ENCODE results near the gene UFSP2.

Gene UFSP2

DNA sequence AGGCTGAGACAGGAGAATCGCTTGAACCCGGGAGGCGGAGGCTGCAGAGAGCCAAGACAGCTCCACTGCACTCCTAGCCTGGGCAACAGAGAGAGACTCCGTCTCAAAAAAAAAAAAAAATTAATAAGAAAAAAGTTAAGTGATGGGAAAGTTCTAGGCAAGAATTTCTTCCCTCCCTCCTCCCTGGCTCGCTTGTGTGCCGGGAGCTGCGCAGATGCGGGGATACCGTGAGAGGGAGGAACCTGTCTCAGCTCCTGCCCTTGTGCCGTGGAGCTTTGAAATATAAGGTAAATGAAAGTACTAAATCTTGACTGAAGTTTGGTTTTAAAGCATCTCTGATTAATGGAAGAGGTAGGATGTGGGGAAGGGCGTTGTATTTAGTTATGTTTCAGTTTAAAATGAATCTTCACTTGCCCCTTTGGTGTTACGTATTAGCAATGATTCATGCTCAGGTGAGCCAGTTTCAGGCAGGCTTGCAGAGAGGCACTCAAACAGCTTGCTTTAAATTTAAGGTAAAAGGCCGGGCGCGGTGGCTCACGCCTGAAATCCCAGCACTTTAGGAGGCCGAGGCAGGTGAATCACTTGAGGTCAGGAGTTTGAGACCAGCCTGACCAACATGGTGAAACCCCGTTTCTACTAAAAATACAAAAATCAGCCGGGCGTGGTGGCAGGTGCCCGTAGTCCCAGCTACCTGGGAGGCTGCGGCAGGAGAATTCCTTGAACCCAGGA, 1.4 kb upstream of the UFSP2 start:
- no peak for DNase-seq (ENCODE audit: low read depth in 3 of 3)

DNA sequence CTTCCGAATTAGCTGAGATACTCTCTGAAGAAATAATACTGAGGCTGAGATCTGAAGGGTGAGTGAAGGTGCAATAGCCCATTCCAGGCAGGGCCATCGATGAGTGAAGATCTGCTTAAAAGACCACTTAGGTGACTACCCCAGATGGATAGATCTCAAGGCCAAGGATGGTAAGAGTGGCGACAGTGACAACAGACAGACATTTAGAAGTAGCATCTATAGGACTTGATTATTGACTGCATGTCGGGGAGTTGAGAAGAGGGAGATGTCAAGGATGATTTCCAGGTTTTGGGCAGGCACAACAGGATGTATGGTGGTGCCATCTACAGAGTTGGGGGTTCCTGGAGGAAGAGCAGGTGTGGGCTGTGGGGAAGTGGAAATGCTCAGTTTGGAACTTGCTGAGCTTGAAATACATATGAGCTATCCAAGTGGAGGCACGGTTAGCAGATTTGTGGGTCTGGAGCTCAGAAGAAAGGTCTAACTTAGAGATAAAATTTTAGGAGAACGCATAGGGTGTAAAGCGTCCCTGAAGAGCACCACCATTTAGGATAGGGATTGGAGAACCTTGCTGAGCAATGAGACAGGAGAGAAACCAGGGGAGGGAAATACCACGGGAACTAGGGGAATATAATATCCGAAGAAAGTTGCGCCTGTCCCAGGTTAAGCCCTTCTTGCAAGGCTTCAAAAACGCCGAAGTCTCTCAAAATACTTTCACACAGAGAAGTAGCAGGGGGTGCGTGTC, 688 bp downstream of the UFSP2 start:
- DNase-seq (ENCODE audit: low read depth in 3 of 3) = no peak

DNA sequence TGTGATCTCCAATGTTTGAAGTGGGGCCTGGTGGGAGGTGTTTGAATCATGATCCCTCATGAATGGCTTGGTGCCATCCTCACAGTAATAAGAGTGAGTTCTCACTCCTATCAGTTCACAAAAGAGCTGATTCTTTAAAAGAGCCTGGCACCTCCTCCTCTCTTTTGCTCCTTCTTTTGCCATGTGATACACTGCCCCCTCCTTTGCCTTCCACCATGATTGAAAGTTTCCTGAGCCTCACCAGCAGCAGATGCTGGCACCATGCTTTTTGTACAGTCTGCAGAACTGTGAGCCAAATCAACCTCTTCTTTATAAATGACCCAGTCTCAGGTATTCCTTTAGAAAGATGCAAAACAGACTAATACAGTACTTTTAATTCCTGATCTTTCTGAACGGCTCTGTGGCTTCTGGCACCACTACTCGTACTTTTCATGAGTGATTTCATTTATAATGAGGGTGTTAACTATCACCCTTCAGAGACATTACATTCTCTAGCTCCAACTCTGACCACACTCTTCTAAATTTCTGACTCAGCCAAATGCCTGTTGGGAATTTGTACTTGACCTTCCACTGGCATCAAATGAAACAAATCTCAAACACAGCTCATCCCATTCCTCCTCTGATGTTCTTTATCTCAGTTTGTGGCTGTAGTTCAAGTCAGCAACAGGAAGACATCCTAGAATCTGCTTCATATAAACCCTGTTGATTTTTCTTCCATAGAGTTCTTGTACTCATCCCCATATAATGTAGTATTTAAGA, 4.2 kb downstream of the UFSP2 start:
- DNase-seq (ENCODE audit: low read depth in 3 of 3) = no peak

DNA sequence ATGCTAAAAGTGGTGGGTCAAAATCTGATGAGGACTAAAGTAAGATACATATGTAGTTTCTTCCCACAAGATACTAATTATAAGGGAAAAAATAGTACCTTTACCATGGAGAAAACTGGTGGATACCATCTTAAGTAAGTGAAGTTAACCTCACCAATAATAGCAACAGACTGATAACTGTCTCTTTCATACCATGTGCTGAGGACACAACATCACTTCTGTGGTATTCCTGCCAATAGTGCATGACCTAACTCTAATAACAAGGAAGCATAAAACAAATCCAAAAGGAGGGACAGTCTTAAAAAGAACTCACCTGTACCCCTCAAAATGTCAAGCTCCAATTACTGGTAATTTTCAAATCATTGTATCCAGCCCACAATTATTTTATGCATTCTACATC, 8.8 kb downstream of the UFSP2 start:
- DNase-seq (ENCODE audit: low read depth in 3 of 3) = no peak

DNA sequence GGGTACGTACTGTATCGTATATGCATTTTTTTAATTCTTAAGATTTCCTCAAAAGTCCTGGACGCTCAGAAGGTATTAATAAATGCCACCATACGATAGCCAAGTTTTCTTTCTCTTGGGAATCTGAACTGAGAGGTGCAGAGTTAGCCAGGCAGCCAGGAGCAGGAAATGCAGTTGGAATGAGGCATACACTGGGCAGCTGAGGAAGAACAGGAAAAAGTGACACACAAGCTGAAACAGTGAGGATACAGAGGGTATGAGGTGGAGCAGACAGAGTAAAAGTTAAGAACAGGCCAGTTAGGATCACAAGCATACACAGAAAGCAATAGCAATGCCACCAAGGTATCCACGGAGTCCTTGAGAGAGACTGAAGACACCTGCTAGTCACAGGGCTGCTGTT, 13.4 kb downstream of the UFSP2 start:
- no peak for DNase-seq (ENCODE audit: low read depth in 3 of 3)

DNA sequence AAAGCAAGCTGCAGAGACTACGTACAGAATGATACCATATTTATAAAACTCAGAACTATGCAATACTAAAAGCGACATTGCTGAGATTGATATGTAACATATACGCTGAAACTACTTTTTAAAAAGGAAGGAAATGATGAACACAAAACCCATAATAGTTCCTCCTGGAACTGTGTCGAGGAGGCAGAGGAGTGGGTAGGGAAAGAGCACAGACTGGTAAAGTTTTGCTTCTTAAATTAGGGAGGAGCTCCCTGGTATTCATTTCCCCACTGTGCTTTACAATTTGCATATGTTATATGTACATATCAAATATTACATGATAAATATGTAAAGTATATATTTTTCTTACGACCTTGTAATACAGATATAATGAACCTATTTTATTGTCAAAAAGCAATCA, 13.9 kb downstream of the UFSP2 start:
- DNase-seq (ENCODE audit: low read depth in 3 of 3) = no peak

DNA sequence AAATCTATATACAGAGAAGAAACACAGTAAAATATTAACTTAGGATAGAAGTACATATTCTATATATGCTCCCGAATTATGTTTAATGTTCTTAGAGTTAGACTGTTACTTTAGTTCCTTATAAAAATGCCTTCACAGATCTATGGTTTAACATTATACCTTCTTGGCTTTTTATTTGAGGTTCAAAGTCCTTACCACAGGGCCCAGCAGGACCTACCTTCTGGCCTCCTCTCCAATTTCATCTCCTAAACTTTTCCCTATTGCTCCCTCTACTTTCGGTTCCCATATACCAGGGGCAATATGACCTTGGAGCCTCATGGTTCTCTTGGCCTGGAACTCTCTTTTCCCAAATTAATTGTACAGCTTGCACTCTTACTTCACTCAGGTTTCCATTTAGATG, 17.3 kb downstream of the UFSP2 start:
- DNase-seq (ENCODE audit: low read depth in 3 of 3) = no peak

DNA sequence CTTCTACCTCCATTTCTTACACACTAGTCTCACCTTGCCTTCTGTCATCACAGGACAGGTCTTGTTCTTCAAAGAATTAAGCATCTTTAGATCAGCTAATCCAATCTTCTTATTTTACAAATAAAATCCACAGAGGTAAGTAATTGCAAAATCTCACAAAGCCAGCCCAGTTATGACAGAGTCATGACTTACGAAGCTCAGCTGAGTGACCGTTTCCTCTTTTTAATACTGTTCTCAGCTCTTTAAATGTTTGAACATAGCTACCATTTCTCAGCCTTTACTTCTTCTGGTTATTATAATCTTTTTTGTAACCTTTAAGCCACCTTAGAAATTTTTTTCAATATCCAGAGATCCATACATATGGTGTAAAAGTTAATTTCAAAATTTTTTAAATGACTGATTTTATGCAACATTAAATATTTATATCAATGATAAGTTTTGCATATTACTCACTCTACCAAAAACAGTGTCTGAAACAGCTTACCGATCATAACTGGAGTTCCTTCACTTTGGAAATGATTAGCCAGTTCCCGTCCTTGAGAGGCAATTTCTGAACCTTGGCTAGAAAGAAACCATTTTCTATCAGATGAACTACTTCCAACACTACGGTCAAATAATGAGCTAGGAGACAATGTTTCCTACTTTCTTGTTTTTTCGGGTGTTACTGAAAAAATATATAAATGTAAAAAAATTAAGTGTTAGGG, 20.3 kb downstream of the UFSP2 start:
- no peak for DNase-seq (ENCODE audit: low read depth in 3 of 3)

DNA sequence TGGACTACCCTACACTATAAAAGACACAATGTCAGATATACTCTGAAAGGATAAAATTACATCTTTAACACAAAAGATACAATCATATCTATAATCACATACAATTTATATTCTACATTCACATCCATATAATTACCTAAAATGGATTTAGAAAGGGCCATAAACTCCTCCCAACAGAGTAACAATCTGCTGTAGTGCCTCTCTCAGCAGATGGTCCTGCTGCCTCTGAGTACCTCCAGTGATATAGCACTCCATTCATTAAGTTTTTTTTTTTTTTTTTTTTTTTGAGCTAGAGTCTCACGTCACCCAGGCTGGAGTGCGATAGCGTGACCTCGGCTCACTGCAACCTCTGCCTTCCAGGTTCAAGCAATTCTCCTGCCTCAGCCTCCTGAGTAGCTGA, 21.7 kb downstream of the UFSP2 start:
- no peak for DNase-seq (ENCODE audit: low read depth in 3 of 3)

DNA sequence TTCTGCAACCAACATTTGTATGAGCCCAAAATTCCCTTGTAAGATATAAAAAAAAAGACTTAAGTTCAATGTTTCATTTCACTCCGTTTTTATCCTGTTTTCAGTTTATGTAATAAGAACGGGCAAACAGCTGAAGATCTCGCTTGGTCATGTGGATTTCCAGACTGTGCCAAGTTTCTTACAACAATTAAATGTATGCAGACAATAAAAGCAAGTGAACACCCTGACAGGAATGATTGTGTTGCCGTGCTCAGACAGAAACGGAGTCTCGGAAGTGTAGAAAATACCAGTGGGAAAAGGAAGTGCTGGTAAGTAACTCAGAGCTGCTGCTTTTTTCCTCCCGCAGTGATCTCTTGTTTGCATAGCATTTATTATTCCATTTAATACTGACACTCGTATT, 26.3 kb downstream of the UFSP2 start:
- DNase-seq (ENCODE audit: low read depth in 3 of 3) = no peak

DNA sequence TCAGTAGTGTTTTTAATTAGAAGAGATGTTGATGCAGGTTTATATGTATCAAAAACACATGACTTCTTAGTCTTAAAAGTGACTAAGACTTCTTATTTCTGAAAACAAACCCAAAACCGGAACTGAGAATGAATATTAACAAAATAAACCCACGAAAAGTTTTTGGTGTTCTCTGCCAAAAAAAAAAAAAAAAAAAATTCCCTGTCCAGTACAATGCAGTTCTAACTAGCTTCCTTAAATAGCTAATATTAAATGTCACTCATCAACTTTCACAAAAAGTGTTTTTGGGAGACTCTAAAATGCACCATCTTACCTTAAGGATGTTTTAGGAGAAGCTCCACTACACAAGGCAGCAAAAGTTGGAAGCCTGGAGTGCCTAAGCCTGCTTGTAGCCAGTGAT, 27.1 kb downstream of the UFSP2 start:
- DNase-seq (ENCODE audit: low read depth in 3 of 3) = no peak

DNA sequence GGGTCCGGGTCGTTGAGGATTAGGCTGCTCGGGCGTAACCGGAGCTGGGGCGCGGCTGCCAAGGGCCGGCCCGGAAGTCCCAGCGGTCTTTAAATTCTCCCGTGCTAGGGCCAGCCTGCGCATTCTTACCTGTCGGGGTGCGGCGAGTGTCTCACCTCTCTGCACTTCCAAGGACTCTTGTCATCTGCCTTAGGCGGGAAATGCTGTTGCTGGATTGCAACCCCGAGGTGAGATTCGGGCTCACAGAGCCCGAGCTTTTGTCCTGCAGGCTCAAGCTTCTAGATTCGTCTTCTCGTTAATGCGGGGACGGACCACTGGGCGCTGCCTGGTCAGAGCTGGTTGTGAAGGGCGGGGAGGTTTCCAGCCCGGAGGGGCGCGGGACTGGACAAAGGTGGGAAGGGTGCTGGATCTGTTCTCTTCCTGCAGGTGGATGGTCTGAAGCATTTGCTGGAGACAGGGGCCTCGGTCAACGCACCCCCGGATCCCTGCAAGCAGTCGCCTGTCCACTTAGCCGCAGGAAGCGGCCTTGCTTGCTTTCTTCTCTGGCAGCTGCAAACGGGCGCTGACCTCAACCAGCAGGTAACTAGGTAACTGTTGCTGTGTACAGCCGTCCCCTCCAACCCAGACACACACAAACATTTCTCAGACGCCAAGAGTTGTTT, 28.9 kb downstream of the UFSP2 start, which contains the start of gene ANKRD37:
ANKRD37 (plus strand) TSS at position 118 of the 662 bp plus-strand sequence; CDS start at position 201, 83 bp downstream.
- no peak for DNase-seq (ENCODE audit: low read depth in 3 of 3)

DNA sequence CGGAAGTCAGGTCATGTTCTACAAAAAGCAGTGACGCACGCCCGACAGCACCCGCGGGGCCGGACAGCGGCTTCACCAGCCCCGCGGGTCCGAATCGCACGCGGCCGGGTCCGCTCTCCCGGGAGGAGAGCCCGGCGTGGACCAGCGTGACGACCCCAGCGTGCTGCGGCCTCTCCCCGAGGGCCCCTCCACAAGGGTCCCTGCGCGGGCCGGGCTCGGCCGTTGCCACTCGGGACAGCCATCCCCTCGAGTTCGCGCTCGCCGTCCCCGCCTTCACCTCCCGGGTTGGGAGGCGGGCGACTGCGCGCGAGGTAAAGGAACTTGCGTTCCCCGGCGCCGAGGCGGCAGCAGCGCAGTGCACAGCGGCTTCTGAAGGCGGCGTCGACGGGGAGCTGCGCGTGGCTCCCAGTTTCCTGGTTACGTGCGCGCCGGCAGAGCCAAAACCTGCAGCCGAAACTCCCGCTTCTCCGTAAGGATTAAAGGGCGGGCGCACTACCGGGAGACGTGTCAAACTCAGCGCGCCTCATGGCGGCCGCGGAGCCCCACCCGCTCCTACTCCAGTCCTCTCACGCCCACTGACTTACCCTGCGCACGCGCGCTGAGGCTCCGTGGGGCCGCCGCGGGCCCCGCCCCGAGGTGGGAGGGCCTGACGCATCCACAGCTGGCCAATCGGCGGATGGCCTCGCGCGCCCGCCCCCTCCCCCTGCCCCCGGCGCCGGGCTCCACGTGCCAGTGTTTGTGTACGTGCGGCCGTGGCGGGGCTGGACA, 29.6 kb downstream of the UFSP2 start:
- DNase-seq (ENCODE audit: low read depth in 3 of 3) = peak; percentile 88 to 95 (median 94)

DNA sequence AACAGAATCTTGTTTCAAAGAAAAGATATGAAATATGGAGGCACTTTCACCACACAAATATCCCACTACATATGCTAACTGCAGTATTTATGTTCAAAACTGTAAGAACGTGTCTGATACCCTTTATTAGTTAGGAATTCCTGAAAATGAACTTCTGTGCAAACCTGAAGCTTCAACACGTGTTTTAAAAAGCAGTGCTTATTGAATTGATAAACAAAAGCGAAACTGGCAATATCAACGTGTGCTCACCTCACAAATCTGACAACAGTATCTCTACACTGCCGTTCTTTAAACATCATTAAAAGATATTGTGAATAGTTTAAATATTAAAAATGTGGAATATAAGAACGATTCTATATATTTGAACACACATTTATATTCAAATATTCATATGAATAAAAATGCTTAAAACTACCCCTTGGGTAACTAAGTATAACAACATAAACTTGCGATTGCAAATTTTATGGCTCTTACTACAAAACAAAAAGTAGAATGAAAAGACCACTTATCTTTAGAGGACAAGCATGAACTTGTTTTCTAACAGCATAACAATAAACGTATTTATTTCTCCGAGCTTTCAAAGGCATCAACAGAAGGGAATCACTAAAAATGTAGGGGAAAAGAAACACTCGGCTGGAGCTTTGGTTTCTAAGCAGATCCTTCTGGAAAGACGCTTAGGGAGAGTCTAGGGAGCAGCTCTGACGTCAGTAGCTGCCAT, 30.4 kb downstream of the UFSP2 start, which contains the start of gene LRP2BP:
LRP2BP (minus strand) TSS at position 687 of the 718 bp plus-strand sequence. CDS start 17,738 bp downstream, outside the sequence.
- DNase-seq (ENCODE audit: low read depth in 3 of 3) = no peak

DNA sequence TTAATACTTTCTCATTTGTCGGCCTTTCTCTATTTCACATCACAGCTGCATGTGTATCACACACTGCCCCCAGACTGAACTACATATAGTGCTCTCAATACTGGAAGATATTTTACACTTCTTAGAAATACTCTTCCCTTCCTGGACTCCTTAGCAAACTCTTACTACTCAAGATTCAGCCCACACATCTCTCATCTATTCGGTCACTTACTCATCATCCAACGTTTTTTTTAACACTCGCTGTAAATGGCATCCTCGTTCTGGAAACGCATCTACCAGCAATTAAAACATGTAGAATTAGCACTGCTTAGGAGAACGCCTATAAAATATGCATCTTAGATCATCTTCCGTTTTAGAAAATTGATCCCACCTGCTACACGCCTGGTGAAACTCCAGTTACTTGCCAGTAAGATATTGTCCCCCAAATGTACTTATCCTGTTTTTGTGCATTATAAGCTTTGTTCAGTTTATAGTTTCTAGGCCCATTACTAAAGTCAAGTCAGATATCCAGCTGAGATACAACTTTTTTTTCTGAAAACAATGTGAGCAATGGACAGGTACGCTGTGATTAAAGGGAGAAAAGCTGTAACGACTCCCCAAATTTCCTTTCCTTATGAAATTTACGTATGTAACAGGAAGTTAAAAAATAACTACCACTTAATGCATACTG, 31.1 kb downstream of the UFSP2 start:
- no peak for DNase-seq (ENCODE audit: low read depth in 3 of 3)

DNA sequence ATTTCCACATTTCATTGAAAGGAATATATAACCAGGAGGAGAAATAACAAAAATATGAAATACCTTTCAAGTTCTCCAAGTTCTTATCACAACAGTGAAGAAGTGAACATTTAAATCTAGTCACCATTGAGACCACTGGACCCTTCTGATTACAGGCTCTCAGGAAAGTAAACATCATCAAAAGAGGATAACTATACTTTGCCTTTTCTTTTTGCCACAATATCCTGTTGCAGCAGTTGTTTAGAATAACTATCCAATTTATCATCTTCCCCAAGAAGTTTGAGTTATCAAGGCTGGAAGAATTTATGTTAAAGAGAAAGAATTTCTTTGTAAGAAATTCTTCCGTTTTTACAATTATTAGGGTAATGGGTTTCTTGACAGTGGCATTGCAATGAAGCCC, 33.6 kb downstream of the UFSP2 start:
- no peak for DNase-seq (ENCODE audit: low read depth in 3 of 3)

DNA sequence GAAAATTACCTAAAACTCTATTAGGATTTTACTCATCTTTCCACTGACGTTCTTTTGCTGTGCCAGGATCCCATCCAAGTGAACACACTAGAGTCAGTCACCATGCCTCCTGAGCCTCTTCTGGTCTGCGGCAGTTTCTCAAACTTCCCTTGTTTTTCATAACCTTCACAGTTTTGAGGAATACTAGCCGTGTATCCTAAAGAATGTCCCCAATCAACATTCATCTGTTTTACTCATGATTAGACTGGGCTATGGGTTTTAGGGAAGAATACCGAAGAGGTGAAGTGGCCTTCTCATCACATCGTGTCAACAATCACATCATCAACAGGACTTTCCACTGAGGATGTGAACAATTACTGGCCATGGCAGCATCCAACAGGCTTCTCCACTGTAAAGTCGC, 34.8 kb downstream of the UFSP2 start:
- no peak for DNase-seq (ENCODE audit: low read depth in 3 of 3)

DNA sequence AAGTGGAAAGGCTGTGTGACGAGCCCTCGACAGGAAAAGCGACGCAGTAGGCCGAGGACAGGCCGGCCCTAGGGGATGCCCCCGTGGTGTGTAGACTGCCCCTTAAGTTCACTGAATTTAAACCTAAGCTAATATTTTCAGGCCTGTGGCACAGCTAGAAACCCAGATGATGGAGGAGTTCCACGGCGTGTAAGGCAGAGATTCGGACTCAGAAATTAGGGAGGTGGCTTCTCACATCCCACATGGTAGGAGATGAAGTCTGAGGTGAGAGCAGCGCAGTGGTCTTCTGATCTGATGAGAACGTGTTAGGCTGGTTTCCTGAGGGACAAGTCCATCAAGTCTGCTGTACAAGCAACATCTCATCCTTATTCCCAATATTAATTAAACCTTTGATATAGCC, 37.8 kb downstream of the UFSP2 start:
- DNase-seq (ENCODE audit: low read depth in 3 of 3) = no peak

DNA sequence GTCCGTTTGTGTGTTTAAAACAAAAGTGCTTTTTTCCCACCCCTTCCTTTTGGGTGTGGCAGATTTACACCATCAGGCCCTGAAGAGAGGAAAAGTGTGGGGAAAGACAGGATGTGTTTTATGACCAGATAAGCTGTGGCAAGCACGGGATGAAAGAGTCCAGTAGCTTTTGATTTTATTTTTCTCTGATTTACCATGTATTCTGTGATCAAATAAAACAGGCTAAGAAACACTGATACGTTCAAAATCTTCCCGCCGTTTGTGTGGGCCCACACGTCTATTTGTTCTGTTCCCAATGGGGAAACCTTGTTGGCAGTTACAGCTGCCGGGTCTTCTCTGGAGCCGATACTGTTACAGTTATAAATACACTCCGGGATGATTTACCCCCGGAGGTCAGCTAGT, 40.8 kb downstream of the UFSP2 start:
- DNase-seq (ENCODE audit: low read depth in 3 of 3) = no peak

Data from stimulated activated CD4-positive, alpha-beta T cell treated with anti-CD3 and anti-CD28 coated beads, TNF-alpha, amount 100 ng/mL, for 48 hours (primary cell).